PC-3 (cell line): ENCODE data around the gene MELK. TPM values are rescaled to one million over a fixed set of nuclear protein-coding genes. Genes with fewer than 3 reads are reported as not detected.

Experiments
- ATAC-seq: fragments of 200-7000 bp; cut with Tn5 transposase; 2 replicates; pipeline ENCODE4 v1.9.1; 2020; ENCODE audit warnings: mild to moderate bottlenecking, moderate library complexity
- BruUV-seq: library from RNA; stranded (reverse); fragments of 400-500 nt; replicated peaks from 2 replicates; lab custom pipeline; 2021; lab: Mats Ljungman, UMichigan
- CTCF ChIA-PET: fragments of 300-600 bp; sonication (Branson Sonifier 250); formaldehyde crosslinking; loops from one replicate; lab custom pipeline; 2022; ENCODE audit warnings: antibody characterized with exemption; lab: Charles Lee
- POLR2A ChIA-PET: fragments of 300-600 bp; sonication (Branson Sonifier 250); formaldehyde crosslinking; loops from one replicate; lab custom pipeline; 2022; ENCODE audit warnings: antibody characterized with exemption; ENCODE audit not compliant: unreplicated experiment; lab: Charles Lee
- DNase-seq: peaks from one replicate; pipeline ENCODE4 v3.0.0-alpha.2; 2015
- H2AFZ ChIP-seq: fragments of 300-600 bp; sonication (generic); 2 replicates; pipeline ENCODE4 v1.6.0; 2016; ENCODE audit warnings: antibody characterized with exemption, low read length
- H3F3A ChIP-seq: fragments of 300-600 bp; sonication (generic); one replicate; pipeline ENCODE4 v1.6.0; 2017; ENCODE audit warnings: antibody characterized with exemption, low read length, control low read depth, mild to moderate bottlenecking; ENCODE audit not compliant: unreplicated experiment
- H3K27ac ChIP-seq: fragments of 300-600 bp; sonication (generic); 2 replicates; pipeline ENCODE4 v1.5.1; 2016; ENCODE audit warnings: mild to moderate bottlenecking, low read length
- H3K27me3 ChIP-seq: fragments of 300-600 bp; sonication (generic); 2 replicates; pipeline ENCODE4 v1.6.1; 2016; ENCODE audit warnings: low read length, mixed read lengths
- H3K36me3 ChIP-seq: fragments of 300-600 bp; sonication (generic); 2 replicates; pipeline ENCODE4 v1.6.1; 2016; ENCODE audit warnings: low read depth, mixed run types, low read length, mixed read lengths
- H3K4me1 ChIP-seq: fragments of 300-600 bp; sonication (generic); 2 replicates; pipeline ENCODE4 v1.5.1; 2016; ENCODE audit warnings: low read length; ENCODE audit not compliant: insufficient read depth
- H3K4me2 ChIP-seq: fragments of 300-600 bp; sonication (generic); 2 replicates; pipeline ENCODE4 v1.6.0; 2016; ENCODE audit warnings: low read length
- H3K4me3 ChIP-seq: fragments of 300-600 bp; sonication (generic); 2 replicates; pipeline ENCODE4 v1.5.1; 2016; ENCODE audit warnings: mild to moderate bottlenecking, low read length, mixed read lengths
- H3K79me2 ChIP-seq: fragments of 300-600 bp; sonication (generic); 2 replicates; pipeline ENCODE4 v1.6.1; 2017; ENCODE audit warnings: low read length, mixed read lengths
- H3K9ac ChIP-seq: fragments of 300-600 bp; sonication (generic); 2 replicates; pipeline ENCODE4 v1.6.0; 2016; ENCODE audit warnings: mild to moderate bottlenecking, low read length
- H3K9me2 ChIP-seq: fragments of 300-600 bp; sonication (generic); replicated peaks from 2 replicates; pipeline ENCODE4 v1.6.1; 2016; ENCODE audit warnings: mixed run types, low read length, mixed read lengths
- H3K9me3 ChIP-seq: fragments of 300-600 bp; sonication (generic); 2 replicates; pipeline ENCODE4 v1.6.1; 2016; ENCODE audit warnings: low read length, mixed read lengths
- H4K20me1 ChIP-seq: fragments of 300-600 bp; sonication (generic); 2 replicates; pipeline ENCODE4 v1.6.1; 2016; ENCODE audit warnings: low read length, mixed read lengths
- CTCF ChIP-seq: fragments of 300-600 bp; sonication (generic); conservative IDR thresholded peaks from 2 replicates; pipeline ENCODE4 v1.5.1; 2017; ENCODE audit warnings: antibody characterized with exemption, low read depth, mild to moderate bottlenecking, low read length
- EZH2 ChIP-seq: fragments of 300-600 bp; sonication (generic); IDR thresholded peaks from one replicate; pipeline ENCODE4 v1.6.1; 2017; ENCODE audit warnings: antibody characterized with exemption, mild to moderate bottlenecking, low read length; ENCODE audit not compliant: unreplicated experiment
- EZH2phosphoT487 ChIP-seq: fragments of 300-600 bp; sonication (generic); IDR thresholded peaks from 2 replicates; pipeline ENCODE4 v1.6.1; 2018; ENCODE audit warnings: mild to moderate bottlenecking, antibody characterized with exemption, low read length, borderline replicate concordance
- intact Hi-C: fragments of 100-400 bp; cut with micrococcal nuclease; formaldehyde crosslinking; loops from 2 replicates; pipeline ENCODE4 v1.9.0; 2023
- total RNA-seq: library from RNA; depleted of rRNA; stranded (reverse); fragments of >200 nt; gene quantifications from 2 replicates; pipeline ENCODE4 v1.2.3, GENCODE V29; 2014

Gene MELK
- total RNA-seq, 1 experiment from 2014 or later: 40.8 TPM

- intact Hi-C loops: no loop called here
- H3K79me2 ChIP-seq: no peaks in the 10 kb centered on the region
- H2AFZ ChIP-seq: no peak overlapping the region
- no peaks in the 10 kb centered on the region for H4K20me1 ChIP-seq
- TF ChIP-seq CTCF (no peak), EZH2phosphoT487 (no peak), EZH2 (no peak)
- H3K4me3 ChIP-seq: no peak overlapping the region
- ATAC-seq (no peak), DNase-seq (no peak)
- no peaks in the 10 kb centered on the region for H3F3A ChIP-seq
- no peaks in the 10 kb centered on the region for H3K9me3 ChIP-seq
- CTCF ChIA-PET: no interaction called here
- H3K36me3 ChIP-seq: no peaks in the 10 kb centered on the region
- POLR2A ChIA-PET: no interaction called here
- no TSS peak for BruUV-seq
- no peaks in the 10 kb centered on the region for H3K9me2 ChIP-seq
- H3K27me3 ChIP-seq: no peaks in the 10 kb centered on the region
- no peak overlapping the region for H3K9ac ChIP-seq
- no peak overlapping the region for H3K27ac ChIP-seq
- H3K4me1 ChIP-seq: no peaks in the 10 kb centered on the region
- no peak overlapping the region for H3K4me2 ChIP-seq
These were observed 117.9 kb downstream of the MELK start for GRCh38 chr9:36690412-36691168.

DNA sequence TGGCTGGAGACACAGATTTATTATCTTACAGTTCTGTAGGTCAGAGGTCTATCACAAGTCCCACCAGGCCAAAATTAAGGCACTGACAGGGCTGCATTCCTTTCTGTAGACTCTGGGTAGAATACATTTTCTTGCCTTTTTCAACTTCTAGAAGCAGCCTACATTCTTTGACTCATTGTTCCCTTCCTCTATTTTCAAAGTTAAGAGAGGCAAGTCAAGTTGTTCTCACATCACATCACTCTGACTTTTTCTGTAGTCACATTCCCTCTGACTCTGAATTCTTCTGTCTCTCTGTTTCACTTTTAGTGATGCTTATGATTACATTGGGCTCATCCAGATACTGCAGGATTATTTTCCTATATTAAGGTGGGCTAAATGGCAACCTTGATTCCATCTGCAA is 119.0 kb downstream of the MELK start:
- no peak overlapping the region for H3K4me2 ChIP-seq
- DNase-seq: no peak
- no peaks in the 10 kb centered on the region for H3K9me3 ChIP-seq
- H3K27me3 ChIP-seq: no peaks in the 10 kb centered on the region
- CTCF ChIA-PET: no interaction called here
- H3K9ac ChIP-seq: no peak overlapping the region
- no peak for TF ChIP-seq EZH2
- TF ChIP-seq CTCF: no peak
- no peak for TF ChIP-seq EZH2phosphoT487
- ATAC-seq: no peak
- H2AFZ ChIP-seq: no peak overlapping the region
- H3F3A ChIP-seq: no peaks in the 10 kb centered on the region
- H3K27ac ChIP-seq: no peak overlapping the region
- no peaks in the 10 kb centered on the region for H4K20me1 ChIP-seq
- no TSS peak for BruUV-seq
- no peaks in the 10 kb centered on the region for H3K4me1 ChIP-seq
- H3K79me2 ChIP-seq: no peaks in the 10 kb centered on the region
- POLR2A ChIA-PET: no interaction called here
- no peaks in the 10 kb centered on the region for H3K9me2 ChIP-seq
- intact Hi-C loops: no loop called here
- no peaks in the 10 kb centered on the region for H3K36me3 ChIP-seq
- H3K4me3 ChIP-seq: no peak overlapping the region

GRCh38 chr9:36698984-36699383 is 126.3 kb downstream of the MELK start:
- POLR2A ChIA-PET: no interaction called here
- Histone ChIP-seq H3F3A (no peaks in the 10 kb centered on the region), H3K4me3 (no peak overlapping the region), H4K20me1 (no peaks in the 10 kb centered on the region), H3K79me2 (no peaks in the 10 kb centered on the region), H3K36me3 (no peaks in the 10 kb centered on the region), H3K9me3 (no peaks in the 10 kb centered on the region), H3K27me3 (peaks cover 19% of the 10 kb centered on the region), H2AFZ (no peak overlapping the region), H3K4me1 (no peaks in the 10 kb centered on the region), H3K27ac (no peak overlapping the region), H3K9ac (no peak overlapping the region), H3K4me2 (no peak overlapping the region), H3K9me2 (no peaks in the 10 kb centered on the region)
- DNase-seq (no peak), ATAC-seq (no peak)
- BruUV-seq: no TSS peak
- TF ChIP-seq EZH2phosphoT487 (no peak), CTCF (no peak), EZH2 (no peak)
- intact Hi-C loops: no loop called here
- CTCF ChIA-PET: no interaction called here
